CD1c-positive myeloid dendritic cell (primary cell): ENCODE results near the gene HTR3B.
"Not testable (repeated sequence)": the region's sequence is repeated elsewhere in the genome, so short reads cannot be mapped to it uniquely, and the experiment has no call there.

Source experiments
- DNase-seq: peaks from one replicate; pipeline ENCODE4 v3.0.0-alpha.2; 2016; ENCODE audit errors: extremely low spot score

HTR3B gene

GRCh38 chr11:113904379-113905101, at the start of gene HTR3B:
Gene HTR3B, plus strand, starts transcription at chr11:113904796. Its CDS starts 138 bp downstream, at chr11:113904934.
- no peak for DNase-seq

- no peak for DNase-seq
Measured at GRCh38 chr11:113855803-113856202, 48.8 kb upstream of the HTR3B start.

GRCh38 chr11:113856966-113857759, 47.4 kb upstream of the HTR3B start:
- no peak for DNase-seq

GRCh38 chr11:113859665-113860064, 44.9 kb upstream of the HTR3B start:
- no peak for DNase-seq

GRCh38 chr11:113862435-113862834, 42.2 kb upstream of the HTR3B start:
- DNase-seq: no peak

- DNase-seq: no peak
Measured at GRCh38 chr11:113864410-113864809, 40.2 kb upstream of the HTR3B start.

GRCh38 chr11:113865873-113866272, 38.7 kb upstream of the HTR3B start:
- DNase-seq: no peak

GRCh38 chr11:113867843-113868503, 36.6 kb upstream of the HTR3B start:
- no peak for DNase-seq

GRCh38 chr11:113871336-113871735, 33.3 kb upstream of the HTR3B start:
- no peak for DNase-seq

- DNase-seq: no peak
Measured at GRCh38 chr11:113873236-113873626, 31.4 kb upstream of the HTR3B start.

- no peak for DNase-seq
Measured at GRCh38 chr11:113874096-113874495, 30.5 kb upstream of the HTR3B start.

GRCh38 chr11:113874581-113875233, 29.9 kb upstream of the HTR3B start:
- DNase-seq: peak; percentile 12

GRCh38 chr11:113875234-113876073, 29.1 kb upstream of the HTR3B start, which contains the start of gene USP28:
Gene USP28, minus strand, starts transcription at chr11:113875572. Its CDS starts 71 bp downstream, at chr11:113875501.
- DNase-seq: peak; percentile 98

GRCh38 chr11:113876074-113876797, 28.4 kb upstream of the HTR3B start:
- DNase-seq: no peak

- DNase-seq: no peak
Measured at GRCh38 chr11:113876798-113877669, 27.6 kb upstream of the HTR3B start.

- no peak for DNase-seq
Measured at GRCh38 chr11:113877670-113878055, 26.9 kb upstream of the HTR3B start.

- not testable (repeated sequence) for DNase-seq
Measured at GRCh38 chr11:113879446-113879845, 25.1 kb upstream of the HTR3B start.

GRCh38 chr11:113880971-113881370, 23.6 kb upstream of the HTR3B start:
- DNase-seq: no peak

GRCh38 chr11:113881856-113882255, 22.7 kb upstream of the HTR3B start:
- DNase-seq: no peak
